ENCODE results near the gene POLD1. TPM values are rescaled to one million over a fixed set of nuclear protein-coding genes. Genes with fewer than 3 reads are reported as not detected.

POLD1 gene
- polyA plus RNA-seq, 4 donors = 20.5 to 40.3 (median 24.0) TPM

GRCh38 chr19:50417111-50418081, 33.2 kb downstream of the POLD1 start:
- DNase-seq (ENCODE audit: low read depth in 4 of 4, low spot score in 3 of 4) = no peak

- no peak for DNase-seq (ENCODE audit: low read depth in 4 of 4, low spot score in 3 of 4)
These were observed 34.3 kb downstream of the POLD1 start, which contains the start of gene SPIB for GRCh38 chr19:50418176-50419021. Gene SPIB, plus strand, starts transcription at chr19:50418938. Its CDS starts 25 bp downstream, at chr19:50418963.

GRCh38 chr19:50419022-50419579, 35.0 kb downstream of the POLD1 start:
- DNase-seq (ENCODE audit: low read depth in 4 of 4, low spot score in 3 of 4) = no peak

- no peak for DNase-seq (ENCODE audit: low read depth in 4 of 4, low spot score in 3 of 4)
These were observed 35.5 kb downstream of the POLD1 start for GRCh38 chr19:50419580-50420035.

GRCh38 chr19:50420127-50420526, 36.0 kb downstream of the POLD1 start:
- DNase-seq (ENCODE audit: low read depth in 4 of 4, low spot score in 3 of 4) = no peak

- no peak for DNase-seq (ENCODE audit: low read depth in 4 of 4, low spot score in 3 of 4)
These were observed 36.7 kb downstream of the POLD1 start for GRCh38 chr19:50420808-50421207.

- DNase-seq (ENCODE audit: low read depth in 4 of 4, low spot score in 3 of 4) = no peak
These were observed 38.5 kb downstream of the POLD1 start for GRCh38 chr19:50422397-50423278.

- no peak for DNase-seq (ENCODE audit: low read depth in 4 of 4, low spot score in 3 of 4)
These were observed 39.3 kb downstream of the POLD1 start for GRCh38 chr19:50423279-50424113.

GRCh38 chr19:50425581-50425980, 41.4 kb downstream of the POLD1 start:
- DNase-seq (ENCODE audit: low read depth in 4 of 4, low spot score in 3 of 4) = no peak

- DNase-seq (ENCODE audit: low read depth in 4 of 4, low spot score in 3 of 4) = no peak
These were observed 43.3 kb downstream of the POLD1 start for GRCh38 chr19:50427318-50427925.

GRCh38 chr19:50427997-50428425, 43.9 kb downstream of the POLD1 start:
- peak; percentile 66 to 83 (median 71) for DNase-seq (ENCODE audit: low read depth in 4 of 4, low spot score in 3 of 4)

GRCh38 chr19:50428772-50429463, 44.8 kb downstream of the POLD1 start:
- DNase-seq (ENCODE audit: low read depth in 4 of 4, low spot score in 3 of 4) = no peak

GRCh38 chr19:50430888-50431342, 46.8 kb downstream of the POLD1 start:
- DNase-seq (ENCODE audit: low read depth in 4 of 4, low spot score in 3 of 4) = no peak

GRCh38 chr19:50431343-50432220, 47.4 kb downstream of the POLD1 start:
- peak; percentile 78 to 81 (median 78) for DNase-seq (ENCODE audit: low read depth in 4 of 4, low spot score in 3 of 4)

- DNase-seq (ENCODE audit: low read depth in 4 of 4, low spot score in 3 of 4) = peak in 2 of 4 donors; percentile 36 to 42
These were observed 48.3 kb downstream of the POLD1 start, which contains the start of gene MYBPC2 for GRCh38 chr19:50432221-50433028. Gene MYBPC2, plus strand, starts transcription at chr19:50432892. Its CDS starts 62 bp downstream, at chr19:50432954.

Data from left renal pelvis (tissue), 4 donors.